HUDEP-2 (cell line): ENCODE results near the gene TFR2.
"Not testable (repeated sequence)": the region's sequence is repeated elsewhere in the genome, so short reads cannot be mapped to it uniquely, and the experiment has no call there.

Experiments used
- DNase-seq, 76 experiments: peaks; one replicate each; lab custom pipeline; 2025; ENCODE audit not compliant: unreplicated experiment in 76 of 76; lab: John Stamatoyannopoulos, UW

The TFR2 gene

DNA sequence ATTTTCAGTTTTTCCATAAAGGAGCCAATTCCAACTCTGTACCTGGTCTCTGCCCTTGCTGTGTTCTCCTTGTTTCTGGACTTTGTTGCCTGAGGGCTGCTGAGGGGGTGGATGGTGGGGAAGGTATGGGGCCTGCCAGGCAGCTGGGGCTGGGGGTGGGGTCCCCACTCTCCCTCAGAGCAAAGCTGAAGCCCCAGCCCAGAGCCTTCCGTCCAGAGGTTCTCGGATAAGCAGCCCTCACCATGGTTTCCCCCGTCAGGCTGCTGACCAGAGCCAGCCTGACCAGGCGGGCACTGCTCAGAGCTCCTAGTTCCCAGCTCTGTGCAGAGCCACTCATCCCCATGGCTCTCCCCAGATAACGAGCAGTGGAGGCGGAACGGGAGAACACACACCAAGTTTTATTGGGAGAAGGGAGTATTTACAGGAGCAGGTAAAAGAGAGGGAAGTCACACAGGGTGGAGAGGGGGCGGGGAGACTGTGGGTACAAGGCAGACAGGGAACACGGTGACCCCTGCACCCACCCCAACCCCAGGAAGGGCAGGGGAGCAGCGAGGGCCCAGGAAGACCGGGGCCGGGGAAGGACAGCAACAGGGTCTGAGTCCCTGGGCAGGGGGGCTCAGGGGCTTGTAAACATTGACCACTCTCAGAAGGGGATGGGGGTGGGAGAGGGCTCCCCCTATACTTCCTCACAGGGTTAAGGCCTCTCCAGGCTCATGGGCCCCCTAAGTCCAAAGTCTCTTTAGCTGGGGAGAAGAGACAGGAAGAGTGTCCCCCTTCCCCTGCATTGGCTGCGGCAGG, 38.0 kb upstream of the TFR2 start:
- no peak for DNase-seq

DNA sequence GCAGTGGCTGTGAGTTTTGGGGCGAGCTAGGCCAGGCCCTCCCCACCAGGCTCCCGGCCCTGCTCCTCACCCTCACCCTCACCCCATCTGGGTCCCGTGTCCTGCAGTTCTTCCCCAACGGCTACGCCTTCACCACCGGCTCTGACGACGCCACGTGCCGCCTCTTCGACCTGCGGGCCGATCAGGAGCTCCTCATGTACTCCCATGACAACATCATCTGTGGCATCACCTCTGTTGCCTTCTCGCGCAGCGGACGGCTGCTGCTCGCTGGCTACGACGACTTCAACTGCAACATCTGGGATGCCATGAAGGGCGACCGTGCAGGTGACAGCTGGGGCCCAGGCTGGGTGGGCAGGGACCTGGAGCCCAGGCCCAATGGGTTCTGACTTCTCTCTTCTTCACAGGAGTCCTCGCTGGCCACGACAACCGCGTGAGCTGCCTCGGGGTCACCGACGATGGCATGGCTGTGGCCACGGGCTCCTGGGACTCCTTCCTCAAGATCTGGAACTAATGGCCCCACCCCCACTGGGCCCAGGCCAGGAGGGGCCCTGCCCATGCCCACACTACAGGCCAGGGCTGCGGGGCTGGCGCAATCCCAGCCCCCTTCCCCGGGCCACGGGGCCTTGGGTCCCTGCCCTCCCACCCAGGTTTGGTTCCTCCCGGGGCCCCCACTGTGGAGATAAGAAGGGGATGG, 37.1 kb upstream of the TFR2 start:
- DNase-seq, result peak in 1 of 76 experiments; percentile 21

- DNase-seq, result no peak
Observed at GRCh38 chr7:100677308-100678267, 36.2 kb upstream of the TFR2 start.

GRCh38 chr7:100676501-100677306, 35.4 kb upstream of the TFR2 start:
- DNase-seq, result no peak

DNA sequence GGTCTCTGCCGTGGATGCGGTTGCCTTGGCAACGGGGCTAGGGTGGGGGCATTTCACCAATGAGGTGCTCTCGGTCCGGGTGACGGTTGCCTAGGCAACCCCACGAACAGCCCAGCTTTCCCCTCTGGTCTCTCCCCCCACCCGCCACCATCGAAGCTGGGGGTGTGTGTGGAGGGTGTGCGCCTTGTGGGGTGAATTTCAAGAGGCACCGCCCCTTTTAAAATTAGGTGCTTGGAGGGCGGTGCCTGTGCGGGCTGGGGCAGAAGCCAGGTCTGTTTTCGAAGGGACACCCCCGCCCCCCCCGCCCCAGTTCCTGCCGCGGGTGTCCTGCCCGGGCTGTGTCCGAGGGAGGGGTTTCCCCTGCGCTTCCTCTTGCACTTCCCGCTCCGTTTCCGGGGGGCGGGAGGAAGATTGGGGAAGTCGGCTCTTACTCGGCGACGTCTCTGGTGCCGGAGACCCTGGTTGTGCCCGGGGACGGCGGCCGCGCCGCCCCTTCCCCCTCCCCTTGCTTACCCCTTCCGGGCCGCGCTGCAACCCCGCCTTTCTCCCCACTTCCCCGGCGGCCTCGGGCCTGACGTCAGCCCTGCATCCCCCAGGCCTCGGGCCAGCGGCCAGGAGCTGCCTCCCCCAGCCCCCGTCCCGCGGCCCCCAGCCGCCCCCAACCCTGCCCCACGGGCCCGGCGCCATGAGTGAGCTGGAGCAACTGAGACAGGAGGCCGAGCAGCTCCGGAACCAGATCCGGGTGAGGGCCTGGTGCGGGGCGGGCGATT, 34.4 kb upstream of the TFR2 start:
- DNase-seq, result peak in 74 of 76 experiments; percentile 15 to 87 (median 70)

GRCh38 chr7:100675105-100675451, 33.7 kb upstream of the TFR2 start:
- DNase-seq, result peak in 3 of 76 experiments; percentile 38 to 47 (median 39)

GRCh38 chr7:100674411-100675104, 33.2 kb upstream of the TFR2 start:
- DNase-seq, result peak in 10 of 76 experiments; percentile 14 to 59 (median 32)

DNA sequence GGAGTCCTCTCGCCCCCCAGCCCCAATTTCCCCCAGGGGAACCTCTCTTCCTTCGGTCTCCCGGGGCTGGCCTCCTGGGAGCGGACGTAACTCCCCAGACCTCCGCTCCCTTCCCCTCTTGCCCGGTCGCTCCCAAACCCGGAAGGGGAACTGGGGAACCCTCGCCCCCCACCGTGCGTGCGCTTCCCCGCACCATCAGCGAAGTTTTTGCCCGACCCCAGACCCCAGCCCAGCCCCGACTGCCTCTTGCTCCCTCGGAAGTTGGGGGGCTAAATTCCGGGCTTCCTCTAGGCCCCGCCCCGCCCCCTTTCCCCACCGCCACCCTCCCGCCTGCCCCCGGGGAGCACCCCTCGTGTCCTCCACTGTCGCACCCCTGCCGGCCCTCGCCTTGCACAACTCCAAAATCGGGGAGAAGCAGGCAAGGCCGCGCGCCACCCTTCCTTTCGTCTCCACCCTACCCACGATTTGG, 32.6 kb upstream of the TFR2 start:
- DNase-seq, result peak in 23 of 76 experiments; percentile 7 to 73 (median 40)

GRCh38 chr7:100673302-100673941, 32.1 kb upstream of the TFR2 start, which contains the start of gene GNB2:
TSS of gene GNB2 (plus strand) at chr7:100673740. CDS start at chr7:100676266, 2,526 bp downstream.
- peak; percentile 86 to 100 (median 98) for DNase-seq

DNA sequence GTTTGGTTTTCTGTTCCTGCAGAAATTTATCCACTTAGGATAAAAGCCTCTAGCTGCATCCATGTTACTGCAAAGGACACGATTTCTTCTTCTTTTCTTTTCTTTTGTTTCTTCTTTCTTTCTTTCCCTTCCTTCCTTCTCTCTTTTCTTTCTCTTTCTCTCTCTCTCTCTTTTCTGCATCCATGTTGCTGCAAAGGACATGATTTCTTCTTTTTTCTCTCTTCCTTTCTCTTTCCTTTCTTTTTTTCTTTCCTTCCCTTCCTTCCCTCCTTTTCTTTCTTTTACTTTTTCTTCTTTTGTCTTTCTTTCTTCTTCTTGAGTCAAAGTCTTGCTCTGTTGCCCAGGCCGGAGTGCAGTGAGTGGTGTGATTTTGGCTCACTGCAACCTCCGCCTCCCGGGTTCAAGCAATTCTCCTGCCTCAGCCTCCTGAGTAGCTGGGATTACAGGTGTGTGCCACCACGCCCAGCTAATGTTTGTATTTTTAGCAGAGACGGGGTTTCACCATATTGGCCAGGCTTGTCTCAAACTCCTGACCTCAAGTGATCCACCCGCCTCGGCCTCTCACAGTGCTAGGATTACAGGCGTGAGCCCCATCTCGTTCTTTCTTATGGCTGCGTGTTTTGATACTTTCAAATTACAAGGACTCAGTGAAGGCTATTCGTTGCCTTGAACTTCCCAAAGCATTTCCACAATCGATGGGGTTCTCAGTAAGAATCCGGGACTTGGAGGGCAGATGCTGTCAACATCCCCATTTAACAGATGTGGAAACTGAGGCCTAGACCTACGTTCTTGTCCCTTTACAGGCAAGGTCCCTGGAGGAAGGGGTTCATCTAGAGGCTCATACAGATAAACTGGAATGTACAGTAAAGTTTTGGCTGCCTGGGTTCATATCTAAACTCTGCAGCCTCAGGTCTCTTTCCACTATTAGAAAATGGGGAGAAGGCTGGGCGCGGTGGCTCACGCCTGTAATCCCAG, 30.3 kb upstream of the TFR2 start:
- no peak for DNase-seq

- DNase-seq, result no peak
Observed at GRCh38 chr7:100670074-100670473, 28.7 kb upstream of the TFR2 start.

GRCh38 chr7:100669106-100669505, 27.8 kb upstream of the TFR2 start:
- not testable (repeated sequence) for DNase-seq

DNA sequence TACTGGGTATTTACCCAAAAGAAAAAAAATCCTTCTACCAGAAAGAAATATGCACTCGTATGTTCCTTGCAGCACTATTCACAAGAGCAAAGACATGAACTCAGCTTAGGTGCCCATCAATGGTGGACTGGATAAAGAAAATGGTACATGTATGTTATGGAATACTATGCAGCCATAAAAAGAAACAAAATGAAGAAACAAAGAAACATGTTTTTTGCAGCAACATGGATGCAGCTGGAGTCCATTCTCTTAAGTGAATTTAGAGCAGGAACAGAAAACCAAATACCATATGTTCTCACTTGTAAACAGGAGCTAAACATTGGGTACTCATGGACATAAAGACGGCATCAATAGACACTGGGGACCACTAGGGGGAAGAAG, 26.7 kb upstream of the TFR2 start:
- no peak for DNase-seq

GRCh38 chr7:100667331-100668068, 26.1 kb upstream of the TFR2 start:
- DNase-seq, result no peak

- no peak for DNase-seq
Observed at GRCh38 chr7:100665168-100665726, 23.9 kb upstream of the TFR2 start.

- peak in 33 of 76 experiments; percentile 9 to 63 (median 32) for DNase-seq
Observed at GRCh38 chr7:100662194-100662776, 20.9 kb upstream of the TFR2 start.
